ENCODE measurements around the gene ZNF230.
A peak's percentile ranks its signal among the peaks of the same experiment; 100 is the strongest.

Gene ZNF230

GRCh38 chr19:44002566-44003460, at the start of gene ZNF230:
ZNF230 (plus strand) TSS chr19:44002957; CDS start chr19:44007079, 4,122 bp downstream.
- peak; percentile 90 for DNase-seq (ENCODE audit: low read depth)

GRCh38 chr19:43956827-43957226, 45.9 kb upstream of the ZNF230 start:
- no peak for DNase-seq (ENCODE audit: low read depth)

- peak; percentile 68 for DNase-seq (ENCODE audit: low read depth)
Measured at GRCh38 chr19:43957891-43958290, 44.9 kb upstream of the ZNF230 start.

- DNase-seq (ENCODE audit: low read depth), result no peak
Measured at GRCh38 chr19:43960411-43960810, 42.3 kb upstream of the ZNF230 start.

GRCh38 chr19:43966079-43966694, 36.6 kb upstream of the ZNF230 start:
- DNase-seq (ENCODE audit: low read depth), result no peak

- DNase-seq (ENCODE audit: low read depth), result no peak
Measured at GRCh38 chr19:43976732-43977131, 26.0 kb upstream of the ZNF230 start.

- DNase-seq (ENCODE audit: low read depth), result no peak
Measured at GRCh38 chr19:43983544-43983911, 19.2 kb upstream of the ZNF230 start.

- DNase-seq (ENCODE audit: low read depth), result peak; percentile 92
Measured at GRCh38 chr19:43983912-43984686, 18.7 kb upstream of the ZNF230 start, which contains the start of gene ZNF155. ZNF155 (plus strand) TSS chr19:43984188; CDS start chr19:43988544, 4,356 bp downstream.

- DNase-seq (ENCODE audit: low read depth), result no peak
Measured at GRCh38 chr19:43984687-43985000, 18.1 kb upstream of the ZNF230 start.

GRCh38 chr19:43997631-43998290, 5.0 kb upstream of the ZNF230 start:
- DNase-seq (ENCODE audit: low read depth), result no peak

GRCh38 chr19:44002212-44002565, 568 bp upstream of the ZNF230 start:
- no peak for DNase-seq (ENCODE audit: low read depth)

GRCh38 chr19:44003461-44004009, 778 bp downstream of the ZNF230 start:
- no peak for DNase-seq (ENCODE audit: low read depth)

GRCh38 chr19:44005973-44006372, 3.2 kb downstream of the ZNF230 start:
- no peak for DNase-seq (ENCODE audit: low read depth)

GRCh38 chr19:44007473-44007872, 4.7 kb downstream of the ZNF230 start:
- DNase-seq (ENCODE audit: low read depth), result no peak

- no peak for DNase-seq (ENCODE audit: low read depth)
Measured at GRCh38 chr19:44010468-44010867, 7.7 kb downstream of the ZNF230 start.

- no peak for DNase-seq (ENCODE audit: low read depth)
Measured at GRCh38 chr19:44019498-44019897, 16.7 kb downstream of the ZNF230 start.

GRCh38 chr19:44021221-44021620, 18.5 kb downstream of the ZNF230 start:
- no peak for DNase-seq (ENCODE audit: low read depth)

- DNase-seq (ENCODE audit: low read depth), result no peak
Measured at GRCh38 chr19:44024900-44025216, 22.1 kb downstream of the ZNF230 start.

GRCh38 chr19:44025217-44025936, 22.6 kb downstream of the ZNF230 start, which contains the start of gene ZNF222:
ZNF222 (plus strand) TSS chr19:44025379; CDS start chr19:44025437, 58 bp downstream.
- DNase-seq (ENCODE audit: low read depth), result peak; percentile 76

- DNase-seq (ENCODE audit: low read depth), result no peak
Measured at GRCh38 chr19:44026622-44027021, 23.9 kb downstream of the ZNF230 start.

- DNase-seq (ENCODE audit: low read depth), result no peak
Measured at GRCh38 chr19:44032001-44032610, 29.3 kb downstream of the ZNF230 start.
